BLaER1 treated with 17β-estradiol and CSF1 and Interleukin-3, amounts not matched to agents 10 nM and 100 nM (cell line): Measurements from ENCODE around the gene SLC12A4.

Experiments used
- H3K27ac ChIP-seq, 11 experiments: shearing (Covaris generic); formaldehyde crosslinking; 2 replicates each; pipeline ENCODE4 v1.8.1; 2022
- H3K27me3 ChIP-seq, 11 experiments: shearing (Covaris generic); formaldehyde crosslinking; 2 replicates each; pipeline ENCODE4 v1.8.1; 2022
- H3K36me3 ChIP-seq, 11 experiments: shearing (Covaris generic); formaldehyde crosslinking; 2 replicates each; pipeline ENCODE4 v1.8.1; 2022
- H3K4me1 ChIP-seq, 10 experiments: shearing (Covaris generic); formaldehyde crosslinking; 2 replicates each; pipeline ENCODE4 v1.8.1; 2022
- H3K4me2 ChIP-seq, 11 experiments: shearing (Covaris generic); formaldehyde crosslinking; 2 replicates each; pipeline ENCODE4 v1.8.1; 2022
- H3K4me3 ChIP-seq, 10 experiments: shearing (Covaris generic); formaldehyde crosslinking; 2 replicates each; pipeline ENCODE4 v1.8.1; 2022
- H3K9ac ChIP-seq, 11 experiments: shearing (Covaris generic); formaldehyde crosslinking; 2 replicates each; pipeline ENCODE4 v1.8.1; 2022
- H3K9me3 ChIP-seq, 11 experiments: shearing (Covaris generic); formaldehyde crosslinking; replicated peaks in 1 of 11; 2 replicates each; pipeline ENCODE4 v1.8.1; 2022
- H4K20me1 ChIP-seq, 11 experiments: shearing (Covaris generic); formaldehyde crosslinking; 2 replicates each; pipeline ENCODE4 v1.8.1; 2022
- Cebpa-rat ChIP-seq, 11 experiments: shearing (Covaris generic); IDR thresholded peaks; 2 replicates each; pipeline ENCODE4 v1.8.1; 2022

SLC12A4 gene

GRCh38 chr16:67993207-67994039 is 25.0 kb upstream of the SLC12A4 start:
- peak overlapping the region; percentile 59 to 86 (median 81); a peak in 21 of 22 replicates for H3K27ac ChIP-seq
- H3K4me2 ChIP-seq = peak overlapping the region; percentile 79 to 94 (median 87)
- H3K9ac ChIP-seq = peak overlapping the region; percentile 51 to 77 (median 70)
- no peaks in the 10 kb centered on the region for H3K27me3 ChIP-seq
- peaks cover 0 to 10% (median 6%) of the 10 kb centered on the region in 11 experiments; a peak in 14 of 22 replicates for H3K9me3 ChIP-seq
- H3K4me1 ChIP-seq = peaks cover 30 to 71% (median 50%) of the 10 kb centered on the region in 10 experiments
- no peak for TF ChIP-seq Cebpa-rat (IDR thresholded peaks at IDR 0.05)
- peak overlapping the region; percentile 9 to 60 (median 42); a peak in 15 of 20 replicates for H3K4me3 ChIP-seq
- H4K20me1 ChIP-seq = peaks cover 0 to 19% (median 0%) of the 10 kb centered on the region in 11 experiments; a peak in 1 of 22 replicates
- H3K36me3 ChIP-seq = peaks cover 0 to 12% (median 0%) of the 10 kb centered on the region in 11 experiments; a peak in 2 of 22 replicates

- Histone ChIP-seq H4K20me1 (peaks cover 0 to 19% (median 0%) of the 10 kb centered on the region in 11 experiments; a peak in 1 of 22 replicates), H3K27me3 (no peaks in the 10 kb centered on the region), H3K9ac (peak overlapping the region; percentile 8 to 77 (median 70); a peak in 20 of 22 replicates), H3K36me3 (peaks cover 0 to 12% (median 0%) of the 10 kb centered on the region in 11 experiments; a peak in 2 of 22 replicates), H3K4me2 (peak overlapping the region; percentile 79 to 94 (median 87)), H3K4me3 (peak overlapping the region in 4 of 10 experiments; percentile 29 to 47 (median 38); a peak in 4 of 20 replicates), H3K27ac (peak overlapping the region in 9 of 11 experiments; percentile 7 to 86 (median 81); a peak in 16 of 22 replicates), H3K9me3 (peaks cover 0 to 3% (median 0%) of the 10 kb centered on the region in 11 experiments; a peak in 5 of 22 replicates), H3K4me1 (peaks cover 26 to 65% (median 47%) of the 10 kb centered on the region in 10 experiments)
- TF ChIP-seq Cebpa-rat (IDR thresholded peaks at IDR 0.05) = no peak
These were observed 24.3 kb upstream of the SLC12A4 start for GRCh38 chr16:67992661-67993206.

- Histone ChIP-seq H3K9me3 (no peaks in the 10 kb centered on the region), H3K9ac (no peak overlapping the region), H3K27me3 (no peaks in the 10 kb centered on the region), H3K27ac (no peak overlapping the region), H3K4me2 (no peak overlapping the region), H3K4me3 (no peak overlapping the region), H3K36me3 (peaks cover 0 to 12% (median 0%) of the 10 kb centered on the region in 11 experiments; a peak in 2 of 22 replicates), H3K4me1 (peaks cover 48 to 71% (median 55%) of the 10 kb centered on the region in 10 experiments), H4K20me1 (peaks cover 0 to 19% (median 0%) of the 10 kb centered on the region in 11 experiments; a peak in 1 of 22 replicates)
- TF ChIP-seq Cebpa-rat (IDR thresholded peaks at IDR 0.05) = no peak
These were observed 21.6 kb upstream of the SLC12A4 start for GRCh38 chr16:67990018-67990386.

- Histone ChIP-seq H3K27ac (no peak overlapping the region), H3K27me3 (no peaks in the 10 kb centered on the region), H3K4me1 (peaks cover 49 to 71% (median 56%) of the 10 kb centered on the region in 10 experiments), H4K20me1 (peaks cover 0 to 19% (median 0%) of the 10 kb centered on the region in 11 experiments; a peak in 1 of 22 replicates), H3K4me2 (peak overlapping the region in 4 of 11 experiments; percentile 7 to 39 (median 26); a peak in 6 of 22 replicates), H3K4me3 (no peak overlapping the region), H3K9me3 (no peaks in the 10 kb centered on the region), H3K36me3 (peaks cover 0 to 12% (median 0%) of the 10 kb centered on the region in 11 experiments; a peak in 2 of 22 replicates), H3K9ac (no peak overlapping the region)
- no peak for TF ChIP-seq Cebpa-rat (IDR thresholded peaks at IDR 0.05)
These were observed 21.0 kb upstream of the SLC12A4 start for GRCh38 chr16:67989322-67990017.

GRCh38 chr16:67988675-67989074 is 20.2 kb upstream of the SLC12A4 start:
- Histone ChIP-seq H3K4me3 (no peak overlapping the region), H3K9me3 (no peaks in the 10 kb centered on the region), H3K4me1 (peaks cover 49 to 71% (median 56%) of the 10 kb centered on the region in 10 experiments), H4K20me1 (peaks cover 0 to 19% (median 0%) of the 10 kb centered on the region in 11 experiments; a peak in 1 of 22 replicates), H3K4me2 (peak overlapping the region in 4 of 11 experiments; percentile 7 to 39 (median 26); a peak in 6 of 22 replicates), H3K27me3 (no peaks in the 10 kb centered on the region), H3K27ac (no peak overlapping the region), H3K9ac (no peak overlapping the region; a peak in 1 of 22 replicates), H3K36me3 (peaks cover 0 to 12% (median 0%) of the 10 kb centered on the region in 11 experiments; a peak in 2 of 22 replicates)
- TF ChIP-seq Cebpa-rat (IDR thresholded peaks at IDR 0.05) = no peak

GRCh38 chr16:67987460-67988160 is 19.2 kb upstream of the SLC12A4 start:
- Histone ChIP-seq H3K27me3 (no peaks in the 10 kb centered on the region), H3K9ac (0 out of 22 replicates have a peak overlapping the region, but pooled peaks of 1 of the 11 experiments have one; percentile 1), H3K27ac (peak overlapping the region in 2 of 11 experiments; percentile 27; a peak in 2 of 22 replicates), H4K20me1 (peaks cover 0 to 15% (median 0%) of the 10 kb centered on the region in 11 experiments; a peak in 1 of 22 replicates), H3K9me3 (peaks cover 0 to 8% (median 0%) of the 10 kb centered on the region in 11 experiments; a peak in 4 of 22 replicates), H3K4me2 (peak overlapping the region in 2 of 11 experiments; percentile 1 to 17; a peak in 1 of 22 replicates), H3K4me3 (no peak overlapping the region), H3K4me1 (peaks cover 42 to 64% (median 50%) of the 10 kb centered on the region in 10 experiments), H3K36me3 (peaks cover 0 to 12% (median 0%) of the 10 kb centered on the region in 11 experiments; a peak in 2 of 22 replicates)
- no peak for TF ChIP-seq Cebpa-rat (IDR thresholded peaks at IDR 0.05)

GRCh38 chr16:67986949-67987348 is 18.5 kb upstream of the SLC12A4 start:
- no peaks in the 10 kb centered on the region for H3K27me3 ChIP-seq
- peaks cover 0 to 10% (median 0%) of the 10 kb centered on the region in 11 experiments; a peak in 4 of 22 replicates for H3K9me3 ChIP-seq
- no peak overlapping the region for H3K9ac ChIP-seq
- no peak for TF ChIP-seq Cebpa-rat (IDR thresholded peaks at IDR 0.05)
- H3K27ac ChIP-seq = peak overlapping the region in 1 of 11 experiments; percentile 27; a peak in 1 of 22 replicates
- no peak overlapping the region for H3K4me3 ChIP-seq
- H3K4me2 ChIP-seq = peak overlapping the region in 3 of 11 experiments; percentile 15 to 77 (median 17); a peak in 2 of 22 replicates
- H4K20me1 ChIP-seq = peaks cover 0 to 8% (median 0%) of the 10 kb centered on the region in 11 experiments; a peak in 1 of 22 replicates
- H3K4me1 ChIP-seq = peaks cover 36 to 57% (median 44%) of the 10 kb centered on the region in 10 experiments
- H3K36me3 ChIP-seq = peaks cover 0 to 9% (median 0%) of the 10 kb centered on the region in 11 experiments; a peak in 2 of 22 replicates
